DND-41 (cell line): ENCODE results near the gene GAS7.
"Not testable (repeated sequence)": the region's sequence is repeated elsewhere in the genome, so short reads cannot be mapped to it uniquely, and the experiment has no call there.

ENCODE experiments used
- ATAC-seq: fragments of 200-7000 bp; cut with Tn5 transposase; 3 replicates; pipeline ENCODE4 v1.9.1; 2021; ENCODE audit warnings: low read depth; ENCODE audit not compliant: insufficient read depth
- DNase-seq: peaks from one replicate; pipeline ENCODE4 v3.0.0-alpha.2; 2020
- H2AFZ ChIP-seq: 2 replicates; pipeline ENCODE4 v1.6.0; 2012; ENCODE audit warnings: low read depth, low read length
- H3K27ac ChIP-seq: 2 replicates; pipeline ENCODE4 v1.5.1; 2012; ENCODE audit warnings: low read length, inconsistent platforms
- H3K27me3 ChIP-seq: fragments of 200-600 bp; sonication (generic); 2 replicates; pipeline ENCODE4 v1.6.0; 2012; ENCODE audit warnings: low read length, mild to moderate bottlenecking, inconsistent platforms; ENCODE audit not compliant: insufficient read depth, poor library complexity
- H3K36me3 ChIP-seq: 2 replicates; pipeline ENCODE4 v1.5.1; 2012; ENCODE audit warnings: low read length, inconsistent platforms; ENCODE audit not compliant: insufficient read depth
- H3K4me1 ChIP-seq: 2 replicates; pipeline ENCODE4 v1.5.1; 2012; ENCODE audit warnings: mild to moderate bottlenecking, low read length; ENCODE audit not compliant: insufficient read depth
- H3K4me2 ChIP-seq: 2 replicates; pipeline ENCODE4 v1.6.0; 2012; ENCODE audit warnings: mild to moderate bottlenecking, moderate library complexity, low read length, inconsistent platforms; ENCODE audit not compliant: insufficient read depth
- H3K4me3 ChIP-seq, 2 experiments: fragments of 200-600 bp in 1 of 2; shearing (Covaris generic) in 1 of 2; 2 replicates each; pipeline ENCODE4 v1.5.1; 2012 to 2016; ENCODE audit warnings: inconsistent platforms in 2 of 2, low read length in 2 of 2, mild to moderate bottlenecking in 2 of 2, low read depth in 1 of 2, moderate library complexity in 1 of 2
- H3K79me2 ChIP-seq: 2 replicates; pipeline ENCODE4 v1.6.0; 2012; ENCODE audit warnings: low read length, inconsistent platforms; ENCODE audit not compliant: insufficient read depth
- H3K9ac ChIP-seq: 2 replicates; pipeline ENCODE4 v1.6.0; 2012; ENCODE audit warnings: low read depth, mild to moderate bottlenecking, inconsistent platforms, low read length, moderate library complexity
- H3K9me3 ChIP-seq: 2 replicates; pipeline ENCODE4 v1.5.1; 2012; ENCODE audit warnings: low read length, moderate library complexity, mild to moderate bottlenecking, inconsistent platforms; ENCODE audit not compliant: insufficient read depth, severe bottlenecking
- H4K20me1 ChIP-seq: 2 replicates; pipeline ENCODE4 v1.6.0; 2012; ENCODE audit warnings: low read length; ENCODE audit not compliant: insufficient read depth
- EZH2 ChIP-seq: IDR thresholded peaks from 3 replicates; pipeline ENCODE4 v1.6.1; 2012; ENCODE audit warnings: borderline replicate concordance, low read depth, mild to moderate bottlenecking, moderate library complexity, low read length, inconsistent platforms; ENCODE audit not compliant: severe bottlenecking
- TF ChIP-seq, protein P1 (sequence below): IDR thresholded peaks from 2 replicates; pipeline ENCODE4 v1.5.1; 2012; ENCODE audit warnings: borderline replicate concordance, low read length, moderate library complexity, mild to moderate bottlenecking; ENCODE audit not compliant: poor library complexity, severe bottlenecking; ENCODE audit errors: extremely low read depth

GAS7 gene

DNA sequence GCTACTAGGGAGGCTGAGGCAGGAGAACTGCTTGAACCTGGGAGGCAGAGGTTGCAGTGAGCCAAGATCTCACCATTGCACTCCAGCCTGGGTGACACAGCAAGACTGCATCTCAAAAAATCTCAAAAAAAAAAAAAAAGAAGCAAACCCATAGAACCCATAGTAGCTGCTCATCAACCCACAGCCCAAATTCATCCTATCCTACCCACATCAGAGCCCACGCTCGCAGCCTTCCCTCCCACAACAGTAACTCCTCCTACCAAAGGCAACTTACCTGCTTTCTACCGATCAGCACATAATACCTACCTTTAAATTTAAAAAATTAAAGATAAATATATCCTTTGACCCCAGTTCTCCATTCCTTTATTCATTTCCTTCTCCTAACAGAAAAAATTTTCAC is 94.7 kb downstream of the GAS7 start:
- ATAC-seq = peak; percentile 53; the same call in 2 of the 3 replicates

DNA sequence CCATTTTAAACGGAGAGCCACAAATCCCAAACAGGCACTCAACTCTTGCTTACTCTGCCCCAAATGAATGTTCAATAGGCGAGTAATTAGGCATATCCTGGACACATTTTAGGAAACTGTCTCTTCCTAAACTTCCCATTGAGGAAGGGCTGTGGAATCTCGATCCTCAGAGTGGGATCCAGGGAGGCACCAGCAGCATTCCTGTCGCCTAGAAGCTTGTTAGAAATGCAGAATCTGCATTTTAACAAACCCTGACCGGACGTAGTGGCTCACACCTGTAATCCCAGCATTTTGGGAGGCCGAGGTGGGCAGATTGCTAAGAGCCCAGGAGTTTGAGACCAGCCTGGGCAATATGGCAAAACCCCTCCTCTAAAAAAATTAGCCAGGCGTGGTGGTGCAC is 95.6 kb downstream of the GAS7 start:
- Histone ChIP-seq H3K36me3 (no peaks in the 10 kb centered on the region), H3K27ac (no peak overlapping the region), H3K27me3 (no peaks in the 10 kb centered on the region), H3K4me3 (no peak overlapping the region), H3K4me2 (no peak overlapping the region), H3K9ac (no peak overlapping the region), H2AFZ (no peak overlapping the region), H3K9me3 (no peaks in the 10 kb centered on the region), H3K79me2 (0 out of 2 replicates have a peak, but pooled peaks cover 2% of the 10 kb centered on the region), H3K4me1 (no peaks in the 10 kb centered on the region), H4K20me1 (0 out of 2 replicates have a peak, but pooled peaks cover 3% of the 10 kb centered on the region)
- no peak for ATAC-seq
- TF ChIP-seq, protein P1, sequence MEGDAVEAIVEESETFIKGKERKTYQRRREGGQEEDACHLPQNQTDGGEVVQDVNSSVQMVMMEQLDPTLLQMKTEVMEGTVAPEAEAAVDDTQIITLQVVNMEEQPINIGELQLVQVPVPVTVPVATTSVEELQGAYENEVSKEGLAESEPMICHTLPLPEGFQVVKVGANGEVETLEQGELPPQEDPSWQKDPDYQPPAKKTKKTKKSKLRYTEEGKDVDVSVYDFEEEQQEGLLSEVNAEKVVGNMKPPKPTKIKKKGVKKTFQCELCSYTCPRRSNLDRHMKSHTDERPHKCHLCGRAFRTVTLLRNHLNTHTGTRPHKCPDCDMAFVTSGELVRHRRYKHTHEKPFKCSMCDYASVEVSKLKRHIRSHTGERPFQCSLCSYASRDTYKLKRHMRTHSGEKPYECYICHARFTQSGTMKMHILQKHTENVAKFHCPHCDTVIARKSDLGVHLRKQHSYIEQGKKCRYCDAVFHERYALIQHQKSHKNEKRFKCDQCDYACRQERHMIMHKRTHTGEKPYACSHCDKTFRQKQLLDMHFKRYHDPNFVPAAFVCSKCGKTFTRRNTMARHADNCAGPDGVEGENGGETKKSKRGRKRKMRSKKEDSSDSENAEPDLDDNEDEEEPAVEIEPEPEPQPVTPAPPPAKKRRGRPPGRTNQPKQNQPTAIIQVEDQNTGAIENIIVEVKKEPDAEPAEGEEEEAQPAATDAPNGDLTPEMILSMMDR = no peak
- no peak for TF ChIP-seq EZH2
- no peak for DNase-seq

More for the DNA sequence above, 94.7 kb downstream of the GAS7 start:
- H4K20me1 ChIP-seq = 0 out of 2 replicates have a peak, but pooled peaks cover 3% of the 10 kb centered on the region
- H3K27ac ChIP-seq = no peak overlapping the region
- no peak overlapping the region for H3K4me3 ChIP-seq
- H3K4me1 ChIP-seq = no peaks in the 10 kb centered on the region
- no peaks in the 10 kb centered on the region for H3K36me3 ChIP-seq
- H3K9me3 ChIP-seq = no peaks in the 10 kb centered on the region
- DNase-seq = no peak
- no peak overlapping the region for H3K9ac ChIP-seq
- no peak overlapping the region for H3K4me2 ChIP-seq
- no peak overlapping the region for H2AFZ ChIP-seq
- H3K27me3 ChIP-seq = no peaks in the 10 kb centered on the region
- no peak for TF ChIP-seq EZH2
- TF ChIP-seq, protein P1 = no peak
- H3K79me2 ChIP-seq = no peaks in the 10 kb centered on the region

DNA sequence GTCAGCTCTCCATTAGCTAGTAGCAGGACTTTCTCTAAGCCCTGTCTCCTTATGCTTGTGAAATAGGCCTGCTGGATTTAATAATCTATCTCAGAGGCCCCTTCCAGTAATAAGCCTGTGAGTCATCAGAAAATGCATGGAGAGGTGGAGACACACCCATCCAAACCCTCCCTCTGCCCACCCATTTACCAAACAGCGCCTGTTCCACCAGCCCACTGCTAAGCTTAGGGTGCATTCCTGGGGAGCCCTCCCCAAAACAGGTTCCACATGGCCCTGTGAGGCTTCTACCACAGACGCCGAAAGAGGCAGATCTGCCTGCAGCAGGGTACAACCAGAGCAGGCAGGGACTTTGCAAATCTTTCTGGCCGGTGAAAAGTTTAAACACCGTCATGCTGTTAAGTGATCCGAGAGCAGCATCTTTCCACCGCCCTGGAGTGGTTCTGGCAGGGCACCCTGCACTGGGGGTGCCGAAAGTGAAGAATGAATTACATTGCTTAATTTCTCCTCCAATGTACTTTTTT is 99.3 kb downstream of the GAS7 start:
- Histone ChIP-seq H3K9ac (no peak overlapping the region), H3K4me2 (no peak overlapping the region), H3K36me3 (no peaks in the 10 kb centered on the region), H4K20me1 (no peaks in the 10 kb centered on the region), H3K79me2 (0 out of 2 replicates have a peak, but pooled peaks cover 2% of the 10 kb centered on the region), H2AFZ (no peak overlapping the region), H3K4me1 (no peaks in the 10 kb centered on the region), H3K27me3 (no peaks in the 10 kb centered on the region), H3K27ac (no peak overlapping the region), H3K9me3 (no peaks in the 10 kb centered on the region), H3K4me3 (no peak overlapping the region)
- DNase-seq = no peak
- ATAC-seq = no peak
- TF ChIP-seq, protein P1 = no peak
- TF ChIP-seq EZH2 = no peak

DNA sequence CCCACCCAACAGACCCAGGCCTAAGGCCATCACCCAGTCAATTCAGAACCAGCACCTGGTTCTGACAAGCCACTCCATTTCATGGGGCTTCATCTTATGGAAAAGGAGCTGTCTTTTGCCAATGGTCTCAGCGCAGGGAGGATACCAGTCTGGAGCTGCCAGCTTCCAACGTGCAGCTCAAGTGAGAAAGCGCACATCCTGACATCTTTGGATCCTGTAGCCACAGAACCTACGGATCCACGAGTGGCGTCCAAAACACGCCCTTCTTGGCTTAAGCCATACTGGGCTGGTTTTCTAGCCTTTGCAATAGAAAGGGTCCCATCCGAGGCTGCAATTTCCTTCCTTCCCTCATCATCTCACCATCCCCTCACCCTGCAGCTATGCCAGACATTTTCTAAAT is 101.8 kb downstream of the GAS7 start:
- ATAC-seq (no peak), DNase-seq (no peak)
- H3K4me3 ChIP-seq = no peak overlapping the region
- no peaks in the 10 kb centered on the region for H4K20me1 ChIP-seq
- H2AFZ ChIP-seq = no peak overlapping the region
- H3K4me2 ChIP-seq = no peak overlapping the region
- TF ChIP-seq EZH2 = no peak
- TF ChIP-seq, protein P1 = no peak
- H3K36me3 ChIP-seq = no peaks in the 10 kb centered on the region
- no peaks in the 10 kb centered on the region for H3K4me1 ChIP-seq
- H3K9ac ChIP-seq = no peak overlapping the region
- H3K27me3 ChIP-seq = no peaks in the 10 kb centered on the region
- H3K79me2 ChIP-seq = 0 out of 2 replicates have a peak, but pooled peaks cover 2% of the 10 kb centered on the region
- H3K27ac ChIP-seq = no peak overlapping the region
- no peaks in the 10 kb centered on the region for H3K9me3 ChIP-seq

DNA sequence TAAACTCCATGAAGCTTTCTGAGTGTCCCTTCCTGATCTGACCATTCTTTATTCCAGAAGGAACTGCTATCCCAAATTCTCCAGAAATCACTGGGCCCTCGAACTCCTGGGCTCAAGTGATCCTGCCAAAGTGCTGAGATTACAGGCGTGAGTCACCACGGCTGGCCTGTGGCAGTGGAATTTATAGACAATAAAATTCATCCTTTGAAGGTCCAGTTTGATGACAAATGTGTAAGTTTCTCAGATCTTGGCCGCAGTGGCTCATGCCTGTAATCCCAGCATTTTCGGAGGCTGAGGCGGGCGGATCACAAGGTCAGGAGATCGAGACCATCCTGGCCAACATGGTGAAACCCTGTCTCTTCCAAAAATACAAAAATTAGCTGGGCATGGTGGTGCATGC is 103.1 kb downstream of the GAS7 start:
- not testable (repeated sequence) for ATAC-seq, H3K36me3 ChIP-seq, H3K9ac ChIP-seq, H3K27me3 ChIP-seq, H3K4me3 ChIP-seq, H4K20me1 ChIP-seq, H3K27ac ChIP-seq, H3K4me1 ChIP-seq, H2AFZ ChIP-seq, H3K79me2 ChIP-seq, H3K9me3 ChIP-seq, H3K4me2 ChIP-seq, DNase-seq
